Measurements from ENCODE around the gene KRTCAP3. TPM values are rescaled to one million over a fixed set of nuclear protein-coding genes. Genes with fewer than 3 reads are reported as not detected.
A peak's percentile ranks its signal among the peaks of the same experiment; 100 is the strongest.

The KRTCAP3 gene
- total RNA-seq, 1 donor from 2014 or later, result 6.9 TPM

DNA sequence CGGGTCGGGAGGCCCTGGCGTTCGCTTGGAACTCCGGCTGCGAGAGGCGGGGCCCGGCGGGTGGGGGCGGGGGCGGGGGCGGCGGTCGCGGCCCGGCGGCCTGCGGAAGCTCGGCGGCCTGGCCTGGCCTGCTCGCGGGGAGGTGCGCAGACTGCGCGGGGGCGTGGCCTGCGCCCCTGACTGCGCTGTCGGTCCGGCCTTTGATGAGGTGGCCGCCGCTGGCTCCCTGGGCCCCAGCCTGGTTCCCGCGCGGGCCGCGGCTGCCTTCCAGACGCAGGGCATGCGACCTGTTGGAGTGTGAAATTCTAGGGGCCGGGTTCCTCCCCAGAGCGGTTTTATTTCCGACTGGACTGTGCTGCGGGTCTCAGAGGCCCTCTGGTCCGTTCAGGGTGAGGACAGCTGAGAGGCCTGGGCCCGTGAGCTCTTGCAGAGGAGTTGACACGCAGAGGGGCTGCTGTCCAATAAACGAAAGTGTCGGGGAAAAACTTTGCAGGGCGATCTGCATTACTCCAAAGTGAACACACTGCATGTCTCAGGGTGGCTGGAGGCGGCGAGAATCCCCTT is 13.1 kb upstream of the KRTCAP3 start:
- no peaks in the 10 kb centered on the region for H3K9me3 Mint-ChIP-seq
- DNase-seq (ENCODE audit: low read depth, low spot score), result peak; percentile 72
- H3K4me1 Mint-ChIP-seq, result peaks cover 27% of the 10 kb centered on the region
- TF ChIP-seq, protein P1, sequence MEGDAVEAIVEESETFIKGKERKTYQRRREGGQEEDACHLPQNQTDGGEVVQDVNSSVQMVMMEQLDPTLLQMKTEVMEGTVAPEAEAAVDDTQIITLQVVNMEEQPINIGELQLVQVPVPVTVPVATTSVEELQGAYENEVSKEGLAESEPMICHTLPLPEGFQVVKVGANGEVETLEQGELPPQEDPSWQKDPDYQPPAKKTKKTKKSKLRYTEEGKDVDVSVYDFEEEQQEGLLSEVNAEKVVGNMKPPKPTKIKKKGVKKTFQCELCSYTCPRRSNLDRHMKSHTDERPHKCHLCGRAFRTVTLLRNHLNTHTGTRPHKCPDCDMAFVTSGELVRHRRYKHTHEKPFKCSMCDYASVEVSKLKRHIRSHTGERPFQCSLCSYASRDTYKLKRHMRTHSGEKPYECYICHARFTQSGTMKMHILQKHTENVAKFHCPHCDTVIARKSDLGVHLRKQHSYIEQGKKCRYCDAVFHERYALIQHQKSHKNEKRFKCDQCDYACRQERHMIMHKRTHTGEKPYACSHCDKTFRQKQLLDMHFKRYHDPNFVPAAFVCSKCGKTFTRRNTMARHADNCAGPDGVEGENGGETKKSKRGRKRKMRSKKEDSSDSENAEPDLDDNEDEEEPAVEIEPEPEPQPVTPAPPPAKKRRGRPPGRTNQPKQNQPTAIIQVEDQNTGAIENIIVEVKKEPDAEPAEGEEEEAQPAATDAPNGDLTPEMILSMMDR (conservative IDR thresholded peaks at IDR 0.05), result no peak
- H3K36me3 Mint-ChIP-seq (ENCODE audit: low read depth), result peaks cover 13% of the 10 kb centered on the region
- no peaks in the 10 kb centered on the region for H3K27me3 Mint-ChIP-seq (ENCODE audit: low read depth)
- H3K4me3 Mint-ChIP-seq, result peak overlapping the region; percentile 100
- H3K27ac Mint-ChIP-seq (ENCODE audit: unreplicated experiment), result peak overlapping the region; percentile 97

DNA sequence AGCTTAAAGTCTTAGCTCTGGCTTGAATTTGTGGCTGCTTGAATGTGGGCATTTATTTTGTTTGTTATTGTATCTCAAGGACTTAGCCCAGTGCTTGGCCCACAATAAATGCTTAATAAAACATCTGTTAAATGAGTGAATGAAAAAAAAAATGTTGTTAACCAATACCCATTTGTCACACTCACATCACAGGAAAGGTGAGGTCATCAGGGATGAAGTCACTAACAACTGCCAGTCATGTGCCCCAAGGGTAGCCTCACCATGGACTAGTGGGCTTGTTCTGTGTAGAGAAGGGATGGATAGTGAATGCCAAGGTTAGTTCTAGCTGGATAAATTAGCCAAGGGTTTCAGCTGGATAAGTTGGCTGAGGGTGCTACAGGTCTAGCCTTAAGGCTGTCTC is 10.8 kb upstream of the KRTCAP3 start:
- Mint-ChIP-seq H3K4me3 (peak overlapping the region; percentile 80), H3K27me3 (ENCODE audit: low read depth) (no peaks in the 10 kb centered on the region), H3K9me3 (no peaks in the 10 kb centered on the region), H3K27ac (ENCODE audit: unreplicated experiment) (no peak overlapping the region), H3K36me3 (ENCODE audit: low read depth) (peaks cover 23% of the 10 kb centered on the region), H3K4me1 (peaks cover 27% of the 10 kb centered on the region)
- TF ChIP-seq, protein P1 (conservative IDR thresholded peaks at IDR 0.05), result no peak
- DNase-seq (ENCODE audit: low read depth, low spot score), result no peak

DNA sequence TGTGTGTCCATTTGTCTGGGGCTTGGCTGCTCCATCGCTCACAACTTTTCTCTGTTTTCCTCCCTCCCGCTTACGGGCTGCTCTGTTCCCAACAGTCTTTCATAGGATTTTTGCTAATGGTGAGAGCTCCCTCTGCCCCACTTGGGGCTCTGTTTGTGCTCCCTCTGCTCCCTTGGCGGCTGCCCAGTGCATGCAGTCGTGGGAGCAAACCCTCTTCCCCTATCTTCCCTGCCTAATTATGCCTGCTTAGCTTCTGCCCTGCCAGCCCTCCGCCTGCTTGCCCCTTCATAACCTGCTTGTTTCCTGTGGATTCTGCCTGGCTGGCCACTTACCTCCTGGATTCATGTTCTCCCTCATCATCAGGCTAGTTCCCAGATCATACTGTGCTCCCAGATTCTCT is 6.6 kb upstream of the KRTCAP3 start:
- H3K36me3 Mint-ChIP-seq (ENCODE audit: low read depth), result peaks cover 33% of the 10 kb centered on the region
- H3K4me3 Mint-ChIP-seq, result peak overlapping the region; percentile 29
- H3K27ac Mint-ChIP-seq (ENCODE audit: unreplicated experiment), result no peak overlapping the region
- H3K9me3 Mint-ChIP-seq, result no peaks in the 10 kb centered on the region
- no peak for DNase-seq (ENCODE audit: low read depth, low spot score)
- no peaks in the 10 kb centered on the region for H3K27me3 Mint-ChIP-seq (ENCODE audit: low read depth)
- peaks cover 5% of the 10 kb centered on the region for H3K4me1 Mint-ChIP-seq
- TF ChIP-seq, protein P1 (conservative IDR thresholded peaks at IDR 0.05), result no peak

DNA sequence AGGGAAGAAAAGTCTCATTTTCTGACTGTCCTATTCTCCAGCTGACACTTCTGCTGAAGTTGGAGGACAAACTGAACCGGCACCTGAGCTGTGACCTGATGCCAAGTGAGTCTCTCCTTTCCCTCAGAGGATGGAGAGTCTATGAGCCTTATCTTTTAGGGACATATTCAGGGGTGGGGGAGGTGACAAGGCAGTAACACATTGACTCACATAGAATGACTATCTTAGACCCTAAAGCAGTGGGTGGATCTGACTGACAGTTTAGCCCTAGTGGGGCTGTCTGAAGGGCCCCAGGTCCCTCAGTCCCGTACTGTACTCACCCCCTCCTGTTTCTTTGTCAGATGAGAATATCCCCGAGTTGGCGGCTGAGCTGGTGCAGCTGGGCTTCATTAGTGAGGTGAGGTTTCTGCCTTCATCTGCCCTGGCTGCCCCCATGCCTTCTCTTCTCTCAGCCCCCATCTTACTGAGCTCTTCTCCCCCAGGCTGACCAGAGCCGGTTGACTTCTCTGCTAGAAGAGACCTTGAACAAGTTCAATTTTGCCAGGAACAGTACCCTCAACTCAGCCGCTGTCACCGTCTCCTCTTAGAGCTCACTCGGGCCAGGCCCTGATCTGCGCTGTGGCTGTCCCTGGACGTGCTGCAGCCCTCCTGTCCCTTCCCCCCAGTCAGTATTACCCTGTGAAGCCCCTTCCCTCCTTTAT is 805 bp upstream of the KRTCAP3 start:
- no peaks in the 10 kb centered on the region for H3K4me1 Mint-ChIP-seq
- H3K4me3 Mint-ChIP-seq, result peak overlapping the region; percentile 19
- H3K36me3 Mint-ChIP-seq (ENCODE audit: low read depth), result peaks cover 24% of the 10 kb centered on the region
- H3K27me3 Mint-ChIP-seq (ENCODE audit: low read depth), result no peaks in the 10 kb centered on the region
- no peaks in the 10 kb centered on the region for H3K9me3 Mint-ChIP-seq
- TF ChIP-seq, protein P1 (conservative IDR thresholded peaks at IDR 0.05), result no peak
- no peak overlapping the region for H3K27ac Mint-ChIP-seq (ENCODE audit: unreplicated experiment)
- DNase-seq (ENCODE audit: low read depth, low spot score), result no peak

DNA sequence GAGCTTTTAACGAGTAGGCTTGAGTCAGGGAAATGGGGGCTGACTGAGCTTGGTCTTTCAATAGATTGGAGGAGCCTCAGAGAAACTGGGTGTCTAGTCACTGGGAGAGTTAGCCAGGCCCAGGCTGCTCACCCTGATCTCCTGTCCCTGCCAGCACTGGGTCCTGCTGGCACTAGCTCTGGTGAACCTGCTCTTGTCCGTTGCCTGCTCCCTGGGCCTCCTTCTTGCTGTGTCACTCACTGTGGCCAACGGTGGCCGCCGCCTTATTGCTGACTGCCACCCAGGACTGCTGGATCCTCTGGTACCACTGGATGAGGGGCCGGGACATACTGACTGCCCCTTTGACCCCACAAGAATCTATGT is 720 bp downstream of the KRTCAP3 start:
- DNase-seq (ENCODE audit: low read depth, low spot score), result no peak
- Mint-ChIP-seq H3K27me3 (ENCODE audit: low read depth) (no peaks in the 10 kb centered on the region), H3K4me1 (no peaks in the 10 kb centered on the region), H3K27ac (ENCODE audit: unreplicated experiment) (no peak overlapping the region), H3K9me3 (no peaks in the 10 kb centered on the region), H3K4me3 (no peak overlapping the region), H3K36me3 (ENCODE audit: low read depth) (peaks cover 24% of the 10 kb centered on the region)
- TF ChIP-seq, protein P1 (conservative IDR thresholded peaks at IDR 0.05), result no peak
